ENCODE data around the gene OR9A2.
"Not testable (repeated sequence)": the region's sequence is repeated elsewhere in the genome, so short reads cannot be mapped to it uniquely, and the experiment has no call there.

OR9A2 gene

DNA sequence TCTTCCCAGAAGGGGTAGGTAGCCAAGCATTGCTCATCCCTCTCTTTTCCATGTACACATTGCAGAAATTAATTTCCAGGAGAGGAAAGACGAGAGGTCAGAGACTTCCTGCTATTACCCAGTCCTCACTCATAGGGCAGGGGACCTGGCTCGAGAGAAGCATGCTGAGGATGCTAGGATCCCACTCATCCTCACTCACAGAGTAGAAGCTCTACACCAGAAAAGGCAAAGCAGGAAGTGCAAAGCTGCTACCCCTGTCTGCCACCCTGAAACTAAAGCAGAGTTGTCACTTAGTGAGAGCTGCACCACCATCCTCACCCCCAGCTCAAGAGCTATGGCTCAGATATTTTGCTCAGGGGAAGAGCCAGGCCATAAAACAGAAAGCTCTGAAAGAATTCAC is 9.9 kb downstream of the OR9A2 start:
- DNase-seq: no peak

DNA sequence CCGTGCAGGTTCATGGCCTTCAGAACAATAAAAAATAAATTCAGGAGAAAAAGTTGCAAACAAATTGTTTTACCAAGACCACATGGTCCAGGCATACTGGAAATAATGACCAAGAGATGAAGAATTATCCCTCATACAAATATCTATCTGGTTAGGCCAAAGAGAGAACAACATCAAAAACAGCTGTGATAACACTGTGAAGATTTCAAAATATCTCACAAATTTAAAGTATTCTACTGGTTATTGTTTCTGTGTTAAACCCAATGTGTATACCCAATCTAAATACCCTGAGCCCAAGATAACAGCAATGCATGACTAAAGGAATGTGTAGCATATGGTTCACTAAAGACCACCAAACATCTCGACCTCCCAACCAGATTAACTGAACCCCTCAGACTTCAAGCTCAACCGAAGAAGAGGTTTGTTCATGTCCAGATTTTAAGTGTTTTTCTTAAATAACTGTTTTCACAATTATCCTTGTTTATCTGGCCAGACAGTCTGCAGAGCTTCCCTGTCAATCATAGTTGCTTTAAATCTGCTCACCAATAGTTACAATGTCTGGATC is 10.9 kb downstream of the OR9A2 start:
- no peak for DNase-seq

DNA sequence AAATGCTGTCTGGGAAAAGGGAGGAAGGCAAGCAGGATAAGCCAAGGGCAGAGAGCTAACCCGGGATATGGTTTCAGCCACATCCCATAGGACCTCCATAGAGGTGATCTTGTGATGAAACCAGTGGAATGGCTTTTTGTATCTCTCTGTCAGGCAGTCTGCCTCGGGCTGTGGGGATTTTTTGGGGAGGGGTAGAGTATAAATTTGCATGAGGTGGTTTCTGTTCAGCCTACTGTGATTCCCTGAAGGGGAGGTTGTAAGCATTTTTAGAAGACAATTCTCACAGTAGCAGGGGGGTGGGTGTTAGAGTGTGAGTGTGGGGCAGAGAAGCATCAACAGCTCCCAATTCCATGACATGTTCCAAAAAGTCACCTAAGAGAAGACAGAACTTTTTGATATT is 11.8 kb downstream of the OR9A2 start:
- DNase-seq: no peak

DNA sequence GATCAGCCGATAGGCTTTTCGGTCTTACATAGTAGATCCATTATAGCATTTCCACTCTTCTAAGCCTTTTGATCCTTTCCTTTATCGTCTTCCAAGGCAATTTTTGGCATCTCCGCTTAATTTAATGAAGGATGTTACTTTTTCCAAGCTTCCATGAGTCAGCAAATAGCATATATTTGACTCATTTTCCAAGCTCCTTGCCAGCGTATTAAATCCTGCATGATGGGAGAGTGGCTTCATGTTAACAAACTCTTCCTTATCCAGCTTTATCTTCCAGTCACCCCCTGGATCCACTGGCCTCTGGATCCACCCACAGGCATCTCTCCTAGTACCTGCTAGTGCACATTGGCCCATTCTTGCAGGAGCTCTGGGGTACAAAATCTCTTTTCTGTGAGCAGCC is 13.0 kb downstream of the OR9A2 start:
- DNase-seq: no peak

DNA sequence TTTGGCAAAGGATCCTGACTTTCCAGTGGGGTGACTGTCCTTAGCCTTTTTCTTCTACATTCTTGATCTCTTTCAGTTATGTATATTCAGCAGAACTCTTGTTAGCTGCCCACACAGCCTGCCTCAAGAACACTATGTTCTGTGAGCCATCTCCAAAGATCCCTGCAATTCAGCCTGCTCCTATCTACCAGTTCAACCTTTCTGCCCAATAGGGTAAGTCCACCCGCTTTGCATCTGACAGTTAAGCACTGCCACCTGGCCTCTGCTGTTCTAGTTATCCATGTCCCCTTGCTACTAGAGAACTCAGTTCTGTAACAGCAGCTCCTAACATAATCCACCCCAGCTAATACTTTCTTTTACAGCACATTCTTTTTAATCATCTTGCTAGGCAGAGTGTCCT is 13.5 kb downstream of the OR9A2 start:
- no peak for DNase-seq

DNA sequence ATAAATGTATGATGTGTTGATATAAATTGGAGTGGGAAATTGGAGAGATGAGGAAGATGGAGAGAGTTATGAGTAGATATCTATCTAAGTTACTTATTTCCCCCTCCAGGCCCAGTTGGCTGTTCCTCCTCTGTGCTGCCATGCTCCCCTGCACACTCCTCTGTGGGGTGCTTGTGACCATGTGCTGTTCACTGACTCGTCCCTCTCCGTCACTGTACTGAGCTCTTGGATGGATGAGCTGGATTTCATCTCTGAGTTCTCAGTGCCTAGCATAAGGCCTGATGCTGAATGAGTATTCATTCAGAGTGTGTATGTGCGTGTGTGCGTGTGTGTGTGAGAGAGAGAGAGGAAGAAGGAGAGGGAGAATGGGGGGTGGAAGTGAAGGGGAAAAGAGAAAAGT is 14.5 kb downstream of the OR9A2 start:
- DNase-seq: no peak

DNA sequence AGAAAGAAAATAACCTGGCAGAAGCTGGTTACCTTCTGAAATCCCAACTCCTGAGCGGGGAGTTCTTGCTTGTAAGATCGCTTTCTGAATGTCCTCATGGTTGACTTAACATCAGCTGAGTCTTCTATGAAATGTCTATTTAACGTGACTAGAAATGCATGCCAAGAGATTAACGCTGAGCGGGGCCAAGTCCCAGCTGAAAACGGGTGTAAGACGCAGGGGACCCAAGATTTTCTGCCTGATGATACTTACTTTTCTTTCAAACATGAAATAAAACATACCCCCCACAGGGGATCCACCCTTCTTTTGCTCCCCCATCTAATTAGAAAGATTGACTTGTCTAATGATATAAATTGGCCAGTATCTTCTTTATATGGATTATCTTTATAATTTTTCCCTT is 14.9 kb downstream of the OR9A2 start:
- DNase-seq: no peak

DNA sequence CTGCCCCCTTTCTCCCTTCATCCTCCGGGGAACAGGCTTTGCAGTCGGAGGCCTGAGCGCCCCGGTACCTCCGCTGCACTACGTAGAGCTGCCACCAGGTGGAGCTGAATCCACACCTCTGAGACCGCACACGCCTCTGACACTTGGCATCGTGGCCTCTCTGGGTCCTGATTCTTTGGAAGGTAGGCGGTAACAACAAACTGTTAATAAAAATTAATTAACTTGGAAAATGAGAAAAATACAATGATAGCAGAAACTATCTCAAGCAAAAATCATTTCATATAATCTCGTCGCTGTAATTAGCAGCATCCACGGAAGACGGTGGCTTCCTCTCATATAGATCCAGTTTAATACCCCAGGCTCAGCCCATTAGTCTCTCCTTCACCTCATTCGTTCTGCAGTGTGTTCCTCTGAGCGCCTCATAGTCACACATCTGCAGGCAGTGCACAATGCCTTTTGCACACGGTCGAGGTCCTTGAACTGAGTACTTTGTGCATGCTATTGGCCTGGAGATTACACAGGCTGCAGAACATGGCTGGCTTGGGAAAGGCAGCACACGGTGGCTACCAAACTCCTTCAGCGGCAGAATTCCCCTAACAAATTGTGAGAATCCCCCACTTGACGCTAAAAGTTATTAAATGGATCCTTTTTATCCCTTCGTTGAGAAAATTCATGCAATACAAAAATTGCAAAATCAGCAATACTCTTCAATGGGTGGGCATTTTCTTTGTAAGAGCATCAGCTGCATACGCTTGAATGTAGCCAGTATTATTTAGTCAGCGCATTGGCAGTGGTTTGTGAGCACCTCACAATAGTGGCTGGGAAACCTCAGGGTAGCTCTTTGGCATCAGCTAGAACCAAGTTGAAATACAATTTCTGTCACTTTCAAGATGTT is 18.7 kb downstream of the OR9A2 start:
- peak; percentile 61 for DNase-seq

DNA sequence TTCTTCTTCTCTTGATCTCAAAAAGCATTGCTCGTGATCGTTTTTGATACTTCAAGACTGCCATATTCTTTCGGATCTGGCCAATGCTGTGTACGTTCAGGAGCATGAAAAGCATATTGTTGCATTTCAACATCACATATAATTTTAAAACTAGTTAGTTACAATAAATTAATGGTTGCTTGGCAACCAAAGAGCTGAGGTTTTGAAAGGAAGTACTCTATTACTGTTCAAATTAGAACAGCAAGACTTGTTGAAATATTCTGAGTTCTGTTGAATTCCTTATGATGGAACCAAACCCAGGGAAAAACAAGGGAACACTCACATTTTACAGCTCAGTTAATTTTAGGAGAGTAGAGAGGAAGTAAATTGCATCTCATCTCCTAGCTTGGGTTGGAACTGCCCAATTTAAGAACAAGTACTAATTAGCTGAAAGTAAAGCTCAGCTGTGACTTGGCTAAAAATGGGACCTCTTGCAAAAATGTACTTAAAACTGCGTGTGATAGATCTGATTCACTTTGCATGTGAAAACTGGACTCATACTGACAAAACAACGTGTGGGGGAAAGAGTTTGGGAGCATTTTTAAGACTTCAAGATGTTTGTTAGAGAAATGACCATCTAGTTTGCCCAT is 21.2 kb downstream of the OR9A2 start:
- DNase-seq: no peak

DNA sequence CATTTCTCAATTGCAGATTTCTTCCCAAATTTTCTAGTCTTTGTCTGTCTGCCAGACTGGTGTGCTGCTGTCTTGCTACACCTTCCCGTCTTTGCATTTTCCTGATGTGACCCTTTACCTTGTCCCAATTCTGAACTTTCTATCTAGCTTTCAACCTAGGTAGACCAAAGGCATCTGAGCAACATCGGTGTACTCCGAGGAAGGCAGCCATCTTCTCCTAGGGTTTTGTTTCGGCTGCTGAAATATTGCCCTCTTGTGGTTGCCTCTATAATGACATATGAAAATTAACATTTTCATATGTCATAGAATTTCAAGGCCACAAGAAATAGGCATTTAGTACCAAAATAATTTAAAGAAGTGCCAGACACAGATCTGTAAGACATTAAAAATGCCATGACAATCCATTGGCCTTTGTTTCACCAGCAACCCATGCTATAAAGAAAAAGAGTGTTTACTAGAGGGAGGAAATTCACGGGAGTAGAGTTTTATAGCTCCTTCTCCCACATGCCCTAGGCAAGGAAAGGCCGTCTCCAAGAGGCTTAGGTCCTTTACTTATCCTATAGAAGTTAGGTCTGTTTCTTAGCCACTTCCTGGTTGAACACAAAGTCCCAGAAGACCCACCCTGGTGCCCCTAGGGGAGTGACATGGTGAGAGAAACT is 23.4 kb downstream of the OR9A2 start:
- DNase-seq: peak; percentile 35

DNA sequence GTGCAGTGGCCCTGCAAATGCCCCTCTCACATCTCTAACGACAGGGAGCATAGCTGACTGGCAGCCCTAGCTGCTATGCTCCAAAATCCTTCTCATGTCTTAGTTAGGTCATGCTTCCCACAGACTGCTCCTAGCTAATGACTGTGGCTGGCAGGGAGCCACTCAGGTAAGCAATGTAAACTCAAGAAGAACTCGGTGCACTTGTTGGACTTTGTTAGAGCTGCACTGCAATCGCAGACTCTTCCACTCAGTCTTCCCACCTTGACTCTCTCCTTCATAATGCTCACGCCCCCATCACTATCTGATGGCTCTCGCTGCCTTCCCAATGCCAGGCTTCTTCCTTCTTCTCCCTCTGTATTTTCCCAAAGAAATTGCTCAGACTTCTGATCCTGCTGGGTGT is 24.0 kb downstream of the OR9A2 start:
- DNase-seq: no peak

DNA sequence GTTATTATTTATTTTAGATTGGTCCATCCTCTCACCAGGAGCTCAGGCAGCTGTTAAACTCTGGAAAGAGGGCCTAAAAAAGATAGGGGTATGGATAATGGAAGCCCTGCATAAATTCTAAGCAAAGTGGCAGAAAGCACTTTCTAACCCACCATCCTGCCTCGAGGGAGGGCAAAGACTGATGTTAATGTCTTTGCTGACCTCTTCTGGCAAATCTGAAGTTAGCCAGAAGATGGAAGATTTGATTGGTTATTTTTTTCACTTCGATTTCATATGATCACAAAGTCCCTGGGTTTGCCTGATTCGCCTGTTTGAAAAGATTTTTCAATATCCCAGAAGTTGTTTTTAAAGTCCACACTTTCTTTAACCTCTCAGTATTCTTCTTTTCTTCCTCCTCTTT is 24.8 kb downstream of the OR9A2 start:
- DNase-seq: no peak

DNA sequence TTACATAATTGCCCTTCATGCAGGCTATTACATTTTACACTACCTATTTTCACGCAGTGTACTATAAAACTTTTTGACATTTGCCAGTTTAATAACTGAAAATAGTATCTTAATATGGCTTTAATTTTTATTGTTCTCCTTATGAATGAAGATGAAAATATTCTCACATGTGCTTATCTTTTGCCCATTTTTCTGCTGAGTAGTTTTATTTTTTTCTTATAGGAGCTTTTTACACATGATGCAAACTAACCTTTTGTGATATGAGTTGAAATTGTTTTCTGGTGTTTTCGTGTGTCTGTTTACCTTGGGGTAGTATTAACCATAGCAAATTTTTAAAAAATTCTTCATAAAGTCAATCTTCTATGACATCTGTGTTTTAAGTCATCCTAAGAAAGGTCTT is 26.3 kb downstream of the OR9A2 start:
- DNase-seq: no peak

DNA sequence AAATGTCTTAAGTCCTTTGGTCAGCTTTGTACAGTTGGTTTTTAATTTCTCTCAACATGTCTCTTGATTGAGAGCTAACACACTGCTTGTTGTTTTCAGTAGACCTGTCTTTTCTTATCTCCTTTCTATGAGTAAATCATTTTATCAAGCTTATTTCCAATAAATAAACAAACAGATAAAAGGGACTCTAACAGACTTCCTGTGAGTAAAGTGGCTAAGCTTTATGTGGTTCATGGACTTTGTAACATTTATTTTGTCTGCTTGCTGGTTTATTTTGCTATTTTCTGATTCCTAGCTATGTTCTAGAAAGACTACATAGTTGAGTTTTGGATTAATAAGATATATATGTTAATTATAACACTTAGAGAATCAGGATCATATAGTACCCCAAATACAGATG is 27.1 kb downstream of the OR9A2 start:
- no peak for DNase-seq

DNA sequence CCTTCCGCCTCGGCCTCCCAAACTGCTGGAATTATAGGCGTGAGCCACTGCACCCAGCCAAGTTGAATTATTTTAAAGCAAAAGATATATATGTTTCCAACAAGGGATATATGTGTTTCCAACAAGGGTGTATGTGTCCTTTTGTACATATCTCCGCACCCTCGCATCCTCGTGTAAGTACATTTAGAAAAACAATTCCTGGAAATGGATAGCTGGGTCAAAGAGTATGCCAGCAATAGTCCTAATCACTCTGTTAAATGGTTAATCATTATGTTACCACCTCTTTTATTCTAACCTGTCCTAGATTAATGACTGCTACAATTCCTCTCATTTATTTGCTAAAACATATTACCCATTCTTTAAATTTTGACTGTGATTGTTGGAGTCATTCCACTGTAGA is 28.0 kb downstream of the OR9A2 start:
- no peak for DNase-seq

DNA sequence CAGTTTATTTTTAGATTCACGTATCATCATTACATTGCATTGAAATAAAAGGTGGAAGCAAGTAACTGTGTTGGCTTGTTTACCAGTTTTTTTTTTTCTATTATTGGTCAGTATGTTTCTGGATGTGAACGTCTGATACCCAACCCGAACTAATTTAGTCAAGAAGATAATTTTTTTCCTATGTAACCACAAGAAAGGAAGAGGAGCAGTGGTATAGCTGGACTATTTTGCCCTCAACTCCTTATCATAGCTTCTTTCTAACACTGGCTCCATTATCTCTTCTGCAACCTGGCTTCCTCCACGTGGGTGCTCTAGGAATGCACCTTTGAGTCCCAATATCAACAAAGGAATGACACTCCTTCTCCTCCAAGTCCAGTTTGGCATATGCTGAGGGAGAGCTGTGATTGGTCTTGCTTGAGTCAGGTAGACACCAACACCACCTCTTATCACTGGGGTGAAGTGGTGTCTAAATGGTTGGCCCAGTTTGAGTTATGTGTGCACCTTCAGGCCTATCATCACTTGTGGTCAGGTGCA is 29.4 kb downstream of the OR9A2 start:
- DNase-seq: no peak

DNA sequence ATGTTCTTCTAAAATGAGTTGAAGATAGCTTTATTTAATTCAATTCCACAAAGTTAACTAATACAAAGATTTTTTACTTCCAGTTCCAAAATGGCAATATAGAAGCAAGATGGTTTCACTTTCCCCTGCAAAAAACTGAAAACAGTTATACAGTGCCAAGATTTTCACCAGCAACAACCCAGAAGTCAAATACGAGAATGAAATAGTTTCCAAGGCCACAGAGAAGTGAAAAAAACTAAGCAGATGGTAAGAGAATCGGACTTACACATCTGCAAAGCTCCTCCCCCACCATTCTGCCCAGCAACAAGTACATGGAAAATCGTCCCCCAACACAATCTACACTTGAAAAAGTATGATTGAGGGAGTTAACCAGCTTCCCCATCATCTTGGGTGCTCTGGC is 34.5 kb downstream of the OR9A2 start:
- no peak for DNase-seq

DNA sequence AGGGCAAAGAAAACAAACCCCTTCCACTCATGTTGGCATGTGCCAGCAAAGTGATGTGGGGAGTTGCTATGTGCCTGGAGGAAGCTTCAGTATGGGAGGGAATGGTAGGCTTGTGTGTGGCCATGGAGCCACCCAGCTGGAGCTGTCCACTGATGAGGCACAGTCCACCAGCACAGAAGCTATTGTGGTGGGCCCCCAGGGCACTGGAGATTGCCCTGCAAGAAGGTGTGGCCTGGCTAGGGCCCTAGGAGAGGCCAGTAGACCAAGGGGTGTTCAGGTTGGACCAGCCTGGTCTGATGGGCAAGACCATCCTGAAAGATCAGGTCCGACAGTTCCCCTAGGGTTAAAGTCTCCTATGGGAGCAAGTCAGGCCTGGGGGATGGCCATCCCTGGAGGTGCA is 42.6 kb downstream of the OR9A2 start:
- DNase-seq: no peak

DNA sequence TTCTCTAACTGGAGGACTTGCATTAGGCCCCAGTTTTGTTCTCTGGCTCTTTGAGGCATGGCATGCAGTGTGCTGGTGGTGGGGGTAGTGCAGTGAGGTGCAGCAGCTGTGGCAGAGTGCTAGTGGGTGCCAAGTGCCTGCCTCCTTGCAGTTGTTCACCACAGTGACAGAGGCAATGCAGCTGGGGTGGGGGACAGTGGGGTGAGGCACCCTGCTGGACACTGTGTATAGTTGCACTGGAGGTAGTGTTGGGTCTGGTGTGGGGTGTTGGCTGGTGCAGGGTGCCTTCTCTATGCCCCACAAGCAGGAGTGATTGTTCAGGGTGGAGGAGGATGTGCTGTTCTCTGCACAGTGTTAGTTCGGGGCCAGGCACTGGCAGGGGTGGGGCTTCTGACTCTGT is 43.1 kb downstream of the OR9A2 start:
- DNase-seq: no peak

DNA sequence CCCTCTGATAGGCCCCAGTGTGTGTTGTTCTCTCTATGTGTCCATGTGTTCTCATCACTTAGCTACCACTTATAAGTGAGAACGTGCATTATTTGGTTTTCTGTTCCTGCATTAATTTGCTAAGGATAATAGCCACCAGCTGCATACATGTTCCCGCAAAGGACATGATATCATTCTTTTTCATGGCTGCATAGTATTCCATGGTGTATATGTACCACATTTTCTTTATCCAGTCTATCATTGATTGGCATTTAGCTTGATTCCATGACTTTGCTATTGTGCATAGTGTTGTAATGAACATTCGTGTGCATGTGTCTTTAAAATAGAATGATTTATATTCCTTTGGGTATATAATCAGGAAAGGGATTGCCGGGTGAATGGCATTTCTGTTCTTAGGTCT is 48.5 kb downstream of the OR9A2 start:
- DNase-seq: not testable (repeated sequence)
